NCI-H345 (cell line): ENCODE data around the gene MRTFA.

Experiments used
- DNase-seq: peaks from one replicate; lab custom pipeline; 2025; lab: John Stamatoyannopoulos, UW

The MRTFA gene

DNA sequence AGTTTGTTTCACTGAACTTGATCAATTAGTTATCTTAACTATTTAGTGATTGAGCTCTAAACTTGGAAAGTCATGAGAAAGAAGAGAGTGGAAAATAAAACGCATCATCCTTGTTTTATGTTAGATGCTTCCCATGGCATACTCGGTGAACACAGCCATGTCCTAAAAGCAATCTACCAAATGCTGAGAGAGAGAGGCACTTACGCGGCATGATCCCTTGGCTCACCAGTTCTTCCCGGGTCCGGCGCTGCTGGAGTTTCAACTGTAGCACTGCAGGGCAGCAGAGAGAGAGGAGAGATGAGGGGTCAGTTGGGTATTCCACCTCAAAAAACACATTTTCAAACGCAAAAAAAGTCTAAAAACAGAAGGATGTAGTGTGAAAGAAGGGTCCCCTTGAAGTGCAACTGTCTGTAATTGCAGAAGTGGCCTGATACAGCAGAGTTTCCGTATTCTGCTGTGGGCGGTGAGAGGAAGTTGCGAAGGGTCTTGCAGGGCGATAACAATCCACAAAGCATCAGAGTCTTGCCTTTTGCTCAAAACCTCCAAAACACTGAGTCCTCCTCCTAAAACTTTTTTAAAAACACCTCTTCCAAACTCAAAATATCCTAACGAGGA, 173.4 kb downstream of the MRTFA start:
- no peak for DNase-seq

DNA sequence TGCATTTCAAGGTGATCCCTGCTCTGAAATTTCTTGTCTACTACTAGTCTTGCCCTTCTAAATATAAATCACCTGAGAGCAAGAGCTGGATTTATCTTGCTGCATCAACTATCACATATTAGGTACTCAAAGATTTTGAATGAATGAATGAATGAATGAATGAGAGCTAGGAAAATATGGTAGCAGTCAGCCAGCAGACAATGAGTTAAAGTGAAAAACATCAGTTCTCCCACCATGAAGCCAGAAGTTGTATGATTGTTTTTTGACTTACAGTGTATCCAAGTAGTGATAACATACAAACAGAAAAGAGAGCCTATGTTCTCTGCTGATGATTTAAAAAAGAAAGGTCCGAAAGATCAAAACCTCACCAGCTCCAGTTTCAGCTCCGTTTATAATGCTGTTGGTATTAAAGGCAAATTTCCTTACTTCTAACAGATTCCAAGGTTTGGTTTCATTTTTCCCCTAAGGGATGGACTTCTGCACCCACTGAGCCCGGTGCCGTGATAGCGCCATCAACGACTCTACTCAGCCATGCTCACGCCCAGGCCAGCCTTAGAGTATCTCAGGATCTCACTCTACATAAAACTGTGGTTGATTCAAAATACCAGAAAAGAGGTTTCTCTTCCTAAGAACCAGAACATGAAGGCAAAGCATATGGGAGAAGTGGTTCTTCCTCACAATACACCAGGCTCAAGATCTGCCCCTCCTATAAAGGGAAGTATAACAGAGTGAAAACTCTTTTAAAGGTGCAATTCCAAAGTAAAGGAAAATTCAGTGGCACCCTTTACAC, 174.1 kb downstream of the MRTFA start:
- DNase-seq, result no peak

DNA sequence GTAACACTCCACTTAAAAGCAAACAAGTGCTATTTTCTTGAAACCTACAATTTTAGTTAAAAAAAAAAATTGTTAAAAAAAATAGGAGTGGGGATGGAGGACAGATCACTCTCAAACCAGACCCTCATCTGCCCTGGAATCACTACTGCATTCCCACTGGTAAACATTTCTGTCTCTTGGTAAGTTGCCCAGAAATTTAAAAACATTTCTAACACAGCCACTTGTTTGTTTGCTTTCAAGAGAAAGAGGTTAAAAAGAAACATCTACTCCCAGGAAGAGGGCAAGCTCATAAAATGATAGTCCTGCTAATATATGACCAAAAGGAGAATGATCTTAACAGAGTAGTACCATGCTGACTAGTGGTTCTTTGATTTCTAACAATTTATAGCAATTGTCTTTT, 182.8 kb downstream of the MRTFA start:
- DNase-seq, result no peak

DNA sequence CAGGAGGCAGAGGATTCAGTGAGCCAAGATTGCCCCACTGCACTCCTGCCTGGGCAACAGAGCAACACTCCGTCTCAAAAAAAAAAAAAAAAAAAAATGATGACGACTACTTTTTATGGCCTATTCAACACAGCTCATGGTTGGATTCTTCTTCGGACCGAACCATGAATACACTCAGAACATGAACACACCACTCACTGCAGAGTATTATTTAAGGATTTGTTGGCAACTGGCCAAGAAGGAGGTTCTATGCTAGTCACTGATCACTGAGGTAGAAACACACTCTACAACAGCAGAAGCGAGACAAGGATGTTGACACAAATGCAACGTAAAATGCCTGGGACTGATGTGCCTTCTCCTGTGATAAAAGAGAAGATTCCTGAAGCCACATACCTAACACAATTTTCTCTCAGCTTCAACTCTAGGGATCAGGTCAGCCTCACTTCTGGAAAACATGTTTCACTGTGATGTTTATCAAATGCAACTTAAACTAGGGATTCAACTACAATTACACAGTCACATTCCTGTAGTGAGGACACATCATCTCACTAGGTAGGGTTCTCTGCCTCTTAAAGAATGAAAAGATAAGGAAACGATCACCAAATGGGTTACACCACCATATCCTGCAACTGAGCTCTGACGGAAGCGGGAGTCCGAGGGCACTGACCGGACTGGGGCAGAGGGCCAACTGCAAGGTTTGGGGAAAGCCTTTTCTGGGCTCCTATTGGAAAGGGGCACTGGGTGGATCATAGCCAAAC, 183.6 kb downstream of the MRTFA start:
- DNase-seq, result peak; percentile 24

DNA sequence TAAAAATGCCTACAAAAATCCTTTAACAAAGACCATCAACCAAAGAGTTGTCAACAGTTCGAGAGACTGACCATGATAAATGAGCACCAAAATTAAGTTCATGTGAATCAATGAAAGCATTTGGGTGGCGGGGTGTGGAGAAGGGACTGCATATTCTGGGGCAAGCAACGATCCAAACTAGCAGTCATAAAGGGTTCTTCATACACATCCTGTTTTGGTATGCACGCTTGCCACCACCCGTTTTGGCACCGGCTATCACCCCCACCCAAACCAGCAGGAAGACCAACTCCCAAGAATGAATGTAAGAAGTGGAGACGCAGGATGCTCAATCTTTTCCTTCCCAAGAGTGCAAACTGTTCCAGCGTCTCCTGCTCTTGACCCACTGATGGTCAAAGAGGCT, 185.3 kb downstream of the MRTFA start:
- DNase-seq, result no peak

DNA sequence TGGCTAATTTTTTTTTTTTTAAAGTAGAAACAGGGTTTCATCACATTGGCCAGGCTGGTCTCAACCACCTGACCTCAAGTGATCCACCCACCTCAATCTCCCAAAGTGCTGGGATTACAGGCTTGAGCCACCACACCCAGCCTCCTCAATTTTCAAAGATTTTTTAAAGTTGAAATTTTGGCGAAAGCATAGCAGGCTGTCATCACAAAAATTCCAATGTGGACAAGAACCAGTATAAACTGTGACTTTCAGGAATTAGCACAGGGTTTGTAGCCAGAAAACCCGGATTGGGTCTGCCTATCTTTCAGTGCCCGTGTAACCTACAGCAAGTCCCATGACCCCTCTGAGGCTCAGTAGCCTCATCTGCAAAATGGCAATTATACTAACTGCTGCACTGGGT, 185.9 kb downstream of the MRTFA start:
- no peak for DNase-seq

DNA sequence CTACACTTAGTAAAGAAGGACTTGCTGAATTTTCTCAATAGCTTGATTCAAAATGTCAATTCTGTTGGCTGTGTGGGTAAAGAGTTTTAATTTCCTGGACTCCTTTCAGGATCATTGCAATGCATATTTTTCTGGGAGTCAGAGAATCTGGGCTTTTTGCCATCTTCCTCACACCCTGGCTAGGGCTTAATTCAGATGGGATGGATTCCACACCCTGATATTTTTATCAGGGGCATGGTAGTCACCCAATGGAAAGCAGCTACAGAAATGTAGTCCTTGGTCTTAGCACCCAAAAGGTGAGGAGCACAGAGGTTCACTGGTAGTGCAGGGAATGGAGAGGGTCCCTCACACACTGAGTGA, 186.9 kb downstream of the MRTFA start:
- no peak for DNase-seq

DNA sequence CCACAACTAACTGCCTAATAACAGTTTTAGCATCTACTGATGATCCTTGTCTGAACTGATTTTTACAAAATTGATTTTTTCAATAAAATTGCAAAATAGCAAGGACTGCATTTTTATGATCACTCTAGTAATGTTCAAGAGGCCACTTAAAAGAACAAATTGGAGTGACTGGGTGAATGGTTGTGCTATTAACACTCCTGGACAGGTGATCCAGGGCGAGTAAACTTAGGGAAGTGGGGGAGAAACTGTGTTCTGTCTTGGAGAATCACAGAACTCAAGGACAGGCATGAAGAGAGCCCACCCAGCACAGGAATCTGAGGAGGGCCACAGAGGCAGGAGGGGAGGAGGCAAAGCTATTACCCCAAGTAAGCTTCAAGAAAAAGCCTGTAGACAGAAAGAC, 190.3 kb downstream of the MRTFA start:
- DNase-seq, result no peak

DNA sequence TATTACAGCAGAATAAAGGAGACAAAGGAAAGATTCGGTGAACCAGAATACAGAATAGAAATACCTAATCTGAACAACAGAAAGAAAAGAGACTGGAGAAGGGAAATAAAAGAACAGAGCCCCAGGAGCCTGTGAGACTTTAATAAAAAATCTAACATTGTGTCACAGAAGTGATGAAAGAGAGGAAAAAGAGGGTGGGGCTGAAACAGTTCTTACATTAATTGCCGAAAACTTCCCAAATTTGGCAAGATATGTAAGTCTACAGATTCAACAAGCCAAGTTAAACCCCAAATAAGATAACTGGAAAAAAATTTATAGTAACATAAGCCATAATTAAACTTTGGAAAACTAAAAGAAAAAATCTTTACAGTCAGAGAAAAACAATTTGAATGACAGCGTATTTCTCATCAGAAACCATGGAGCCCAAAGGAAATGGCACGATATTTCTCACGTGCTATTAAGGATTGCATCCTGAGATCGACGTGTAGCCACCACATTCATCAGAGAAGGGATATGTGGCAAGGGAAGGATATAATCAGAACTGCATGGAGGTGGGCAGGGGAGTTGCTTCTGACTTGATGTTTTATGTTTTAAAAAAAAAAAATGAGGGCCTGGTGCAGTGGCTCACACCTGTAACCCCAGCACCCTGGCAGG, 192.2 kb downstream of the MRTFA start:
- no peak for DNase-seq

DNA sequence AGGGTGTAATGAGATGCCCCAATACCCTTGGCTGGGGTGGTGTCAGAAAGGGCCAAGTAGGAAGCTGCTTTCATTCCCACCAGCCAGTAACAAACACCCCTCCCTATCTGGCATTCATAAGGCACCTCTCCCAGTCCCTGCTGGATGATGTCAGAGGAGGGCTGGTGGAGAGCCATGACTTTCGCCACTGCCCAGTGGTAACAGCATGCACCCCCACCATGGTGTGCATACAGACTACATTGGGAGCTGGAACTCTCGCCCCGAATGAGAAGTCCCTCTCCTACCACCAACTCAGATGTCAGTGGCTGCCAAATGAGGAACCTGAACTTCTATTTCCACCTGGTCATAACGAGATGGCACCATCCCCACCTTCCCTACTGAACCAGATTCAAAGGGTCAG, 192.8 kb downstream of the MRTFA start:
- DNase-seq, result no peak

DNA sequence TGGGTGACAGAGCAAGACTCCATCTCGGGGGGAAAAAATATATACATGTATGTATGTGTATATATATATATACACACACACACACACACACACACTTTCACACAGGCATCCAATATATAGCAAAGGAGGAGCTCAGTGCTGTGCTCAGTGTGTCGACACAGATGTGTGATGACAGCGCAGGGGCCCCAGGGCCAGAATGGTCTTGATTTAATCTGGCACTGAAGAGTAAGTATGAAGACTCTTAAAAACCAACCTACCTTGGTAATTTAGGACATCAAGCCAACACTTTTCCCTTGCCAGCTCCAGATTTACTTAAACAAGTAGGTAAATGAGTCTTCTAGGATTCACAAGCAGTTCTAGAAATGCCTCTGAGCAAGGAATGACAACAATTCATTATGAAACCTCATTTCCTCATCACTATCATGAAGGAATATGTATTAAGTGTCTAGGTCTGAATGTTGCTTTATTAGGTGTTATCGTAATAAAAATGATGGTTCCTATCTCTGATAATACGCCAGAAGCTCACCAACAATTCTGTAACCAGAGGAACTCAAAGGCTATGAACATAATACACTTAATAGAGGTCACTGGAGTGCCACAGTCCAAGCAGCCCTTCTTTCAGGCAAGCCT, 194.6 kb downstream of the MRTFA start:
- DNase-seq, result no peak

DNA sequence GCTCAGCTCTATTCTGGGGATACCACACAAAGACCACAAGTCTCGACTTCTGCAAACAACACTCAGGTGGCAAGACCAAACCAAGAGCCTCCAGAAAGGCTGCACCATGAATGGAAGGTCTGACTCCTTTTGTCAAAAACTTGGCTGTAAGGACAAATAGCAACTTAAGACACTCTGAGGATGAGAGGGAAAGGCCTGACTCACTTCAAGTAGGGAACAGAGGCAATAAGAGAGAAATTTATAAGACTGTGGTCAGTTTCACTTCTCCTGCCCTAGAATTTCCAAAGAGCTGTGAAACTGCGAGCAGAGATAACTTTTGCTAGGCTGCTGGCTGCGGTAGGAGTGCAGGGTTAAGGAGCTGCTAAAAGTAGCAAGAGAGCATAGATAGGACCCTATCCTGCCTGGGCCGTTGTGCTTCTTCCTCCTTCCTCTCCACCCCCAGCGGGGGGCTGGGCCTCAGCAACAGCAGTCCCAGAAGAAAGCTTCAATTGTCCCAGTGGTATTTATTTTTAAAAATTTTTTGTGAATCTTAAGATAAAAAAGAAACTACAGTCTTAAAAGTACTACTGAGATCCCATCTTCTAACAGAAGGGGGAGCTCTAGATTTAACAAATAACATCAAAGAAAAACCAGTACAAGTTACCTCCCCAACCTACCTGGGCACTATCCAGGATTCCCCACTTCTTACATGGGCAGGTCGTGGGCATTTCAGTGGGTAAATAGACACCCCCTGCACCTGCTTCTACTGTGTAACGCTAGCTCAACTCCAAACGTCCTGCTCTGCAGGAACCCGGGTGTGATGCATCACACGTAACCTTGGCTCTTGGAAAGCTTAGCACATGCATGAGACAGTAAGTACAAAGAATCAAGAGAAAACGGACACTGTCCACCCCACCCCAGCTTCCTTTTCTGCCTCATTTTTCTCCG, 199.8 kb downstream of the MRTFA start:
- DNase-seq, result peak; percentile 27

DNA sequence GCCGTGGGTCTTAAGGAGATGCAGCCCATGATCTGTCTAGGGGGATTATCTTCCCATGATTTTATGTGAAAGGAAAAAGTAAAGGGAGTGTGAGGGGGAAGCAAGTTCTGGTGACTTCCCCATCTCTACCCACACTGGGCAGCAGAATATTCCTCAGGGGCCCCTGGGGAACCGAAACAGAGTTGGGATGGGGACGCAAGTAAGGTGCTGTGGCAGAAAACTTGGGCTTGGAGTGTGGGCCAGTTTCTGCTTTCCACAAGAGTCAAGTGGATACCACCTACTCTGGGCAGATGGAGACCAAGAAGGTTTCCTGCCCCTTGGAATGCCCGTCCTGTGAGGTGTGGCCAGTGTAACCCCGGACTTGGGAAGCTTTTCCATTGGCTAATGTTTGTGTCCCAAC, 201.8 kb downstream of the MRTFA start:
- DNase-seq, result no peak

DNA sequence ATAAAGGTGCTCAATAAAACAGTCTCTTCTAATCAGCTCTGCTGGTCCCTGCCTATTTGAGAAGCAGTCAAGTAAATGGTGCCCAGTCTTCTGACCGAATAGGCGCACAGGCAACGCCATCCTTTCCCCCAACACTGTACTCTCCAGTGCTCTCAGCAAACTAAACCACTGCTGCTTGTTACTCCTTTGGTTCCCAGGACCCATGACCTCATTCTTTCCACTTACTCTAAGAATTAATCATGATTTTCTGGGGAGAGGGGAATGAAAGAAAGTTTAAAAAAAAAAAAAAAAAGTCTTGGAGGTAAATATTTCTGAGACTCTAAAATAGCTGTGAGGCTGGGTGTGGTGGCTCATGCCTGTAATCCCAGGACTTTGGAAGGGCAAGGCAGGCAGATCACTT, 202.4 kb downstream of the MRTFA start:
- DNase-seq, result no peak

DNA sequence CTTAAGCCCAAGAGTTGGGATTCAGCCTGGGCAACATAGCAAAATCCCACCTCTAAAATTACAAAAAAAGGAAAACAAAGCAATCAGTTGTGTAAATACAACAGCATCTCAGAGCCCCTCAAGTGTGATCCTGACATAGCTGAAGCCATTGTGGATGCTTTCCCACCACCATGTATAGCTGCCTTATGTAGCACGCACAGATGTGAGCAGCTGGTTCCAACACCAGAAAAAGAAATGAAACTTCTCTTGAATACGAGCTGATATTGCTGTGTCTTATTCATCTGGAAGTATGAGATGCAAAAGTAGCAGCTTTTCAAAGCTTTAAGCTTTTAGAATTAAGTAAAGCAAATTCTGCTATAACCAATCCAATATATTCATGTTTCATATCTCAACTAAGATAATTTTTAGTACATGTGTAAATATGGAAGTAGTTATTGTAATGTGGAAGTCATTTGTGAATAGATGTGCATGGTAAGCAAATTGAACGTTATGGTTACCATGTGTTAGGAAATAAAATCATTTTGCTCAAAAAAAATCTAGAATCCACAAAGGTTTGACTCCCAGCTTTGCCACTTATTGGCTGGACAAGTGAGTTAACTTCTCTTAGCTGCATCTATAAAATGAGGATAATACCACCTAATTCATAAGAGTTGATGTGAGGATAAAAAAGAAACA, 203.0 kb downstream of the MRTFA start:
- DNase-seq, result no peak

DNA sequence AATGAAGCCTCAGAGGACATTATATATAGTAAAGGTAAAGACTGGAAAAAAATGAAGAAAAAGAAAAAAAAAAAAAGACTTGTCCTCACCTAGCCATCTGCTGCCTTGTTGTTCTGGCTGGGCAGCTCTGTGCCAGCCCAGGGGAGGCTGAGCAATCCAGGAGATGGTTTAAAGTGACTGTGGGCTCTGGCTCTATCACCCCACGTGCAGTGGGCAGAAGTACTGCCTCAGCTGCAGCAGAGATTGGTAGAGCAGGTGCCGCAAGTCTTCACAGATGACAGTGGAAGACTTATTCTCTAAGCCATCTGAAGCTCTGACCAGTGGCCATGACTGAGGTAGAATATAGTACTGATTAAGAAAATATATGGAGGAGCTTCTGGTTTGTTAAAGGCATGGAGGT, 203.9 kb downstream of the MRTFA start:
- no peak for DNase-seq

DNA sequence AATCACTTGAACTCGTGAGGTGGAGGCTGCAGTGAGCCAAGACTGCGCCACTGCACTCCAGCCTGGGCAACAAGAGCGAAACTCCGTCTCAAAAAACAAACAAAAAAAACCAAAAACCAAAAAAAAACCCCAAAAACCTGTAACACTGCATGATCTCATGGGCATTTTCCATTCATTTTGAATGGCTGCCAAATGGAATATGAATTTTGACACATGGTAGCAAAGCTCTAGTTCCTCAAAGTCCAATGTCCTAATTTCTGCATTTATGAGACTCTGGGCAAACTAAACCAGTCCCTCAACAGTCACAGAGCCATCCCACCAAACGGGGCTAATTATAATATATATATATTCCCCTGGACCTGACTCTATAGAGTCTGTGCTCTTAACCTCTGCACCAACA, 204.4 kb downstream of the MRTFA start:
- DNase-seq, result no peak

DNA sequence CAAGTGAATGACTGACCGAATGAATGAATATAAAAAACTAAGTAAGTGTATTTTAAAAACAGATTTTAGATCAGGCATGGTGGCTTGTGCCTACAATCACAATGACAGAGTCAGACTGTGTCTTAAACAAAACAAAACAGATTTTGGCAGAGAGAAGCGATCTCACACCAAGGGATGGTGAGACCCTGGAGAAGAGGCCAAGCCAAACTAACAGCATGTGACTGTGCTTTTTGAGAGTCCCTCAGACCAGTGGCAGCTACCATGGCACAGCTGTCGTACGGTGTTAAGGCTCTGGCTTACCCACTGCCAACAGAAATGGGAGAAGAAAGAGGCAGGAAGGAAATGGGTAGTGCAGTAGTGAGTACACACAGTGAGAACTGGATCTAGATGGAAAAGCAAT, 205.5 kb downstream of the MRTFA start:
- no peak for DNase-seq

DNA sequence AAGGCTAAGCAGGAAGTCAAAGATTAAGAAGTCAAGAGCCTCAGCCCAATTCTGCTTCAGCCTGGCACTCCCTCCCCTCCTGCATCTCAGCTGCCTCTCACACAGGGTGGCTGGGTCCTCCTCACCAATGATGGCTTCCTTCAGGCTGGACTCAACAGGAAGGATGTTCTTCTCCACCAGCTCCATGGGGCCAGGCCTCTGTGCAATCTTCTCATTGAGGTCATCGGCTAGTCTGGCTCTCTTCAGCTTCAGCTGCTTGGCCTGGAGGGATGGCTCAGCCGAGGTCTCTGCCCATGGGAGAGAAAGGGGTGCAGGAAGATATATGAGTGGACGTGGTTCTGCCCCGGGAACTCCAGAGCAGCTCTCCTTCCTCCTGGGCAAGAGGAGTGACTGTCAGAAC, 207.0 kb downstream of the MRTFA start:
- no peak for DNase-seq

DNA sequence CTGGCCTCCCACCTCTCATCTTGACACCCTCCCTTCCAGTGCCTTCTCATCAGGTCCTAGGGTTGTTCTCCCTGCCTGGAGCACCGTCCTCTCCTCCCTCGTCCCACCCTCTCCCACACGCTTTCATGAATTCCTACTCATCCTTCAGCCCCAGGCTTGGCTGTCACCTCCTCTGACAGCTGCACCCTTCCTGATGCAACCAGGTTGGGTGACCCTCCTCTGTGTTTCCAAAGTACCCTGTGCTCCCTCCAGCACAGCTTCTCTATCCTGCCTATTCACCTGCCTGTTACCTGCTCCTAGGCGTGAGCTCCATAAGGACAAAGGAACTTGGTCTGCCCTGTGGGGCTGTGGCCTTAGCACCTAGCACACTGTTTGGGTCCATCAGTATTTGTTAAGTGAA, 207.7 kb downstream of the MRTFA start:
- no peak for DNase-seq
